SK-MEL-5 (cell line): ENCODE results near the gene KIF26B. TPM values are rescaled to one million over a fixed set of nuclear protein-coding genes. Genes with fewer than 3 reads are reported as not detected.

Experiments
- DNase-seq: peaks from one replicate; pipeline ENCODE4 v3.0.0-alpha.2; 2016; ENCODE audit warnings: low read depth, low spot score
- in situ Hi-C: cut with HindIII; loops from 2 replicates; pipeline ENCODE4 v1.10.0; 2016; ENCODE audit warnings: low sequenced_read_pairs, high pct_unique_total_duplicates, low pct_unique_long_range_greater_than_20kb
- total RNA-seq: library from RNA; depleted of rRNA; stranded (reverse); fragments of >200 nt; shearing (Covaris generic); gene quantifications from 2 replicates; pipeline ENCODE4 v1.2.3, GENCODE V29; 2014

Gene KIF26B
- total RNA-seq, 1 experiment from 2014 or later: 1.5 TPM

DNA sequence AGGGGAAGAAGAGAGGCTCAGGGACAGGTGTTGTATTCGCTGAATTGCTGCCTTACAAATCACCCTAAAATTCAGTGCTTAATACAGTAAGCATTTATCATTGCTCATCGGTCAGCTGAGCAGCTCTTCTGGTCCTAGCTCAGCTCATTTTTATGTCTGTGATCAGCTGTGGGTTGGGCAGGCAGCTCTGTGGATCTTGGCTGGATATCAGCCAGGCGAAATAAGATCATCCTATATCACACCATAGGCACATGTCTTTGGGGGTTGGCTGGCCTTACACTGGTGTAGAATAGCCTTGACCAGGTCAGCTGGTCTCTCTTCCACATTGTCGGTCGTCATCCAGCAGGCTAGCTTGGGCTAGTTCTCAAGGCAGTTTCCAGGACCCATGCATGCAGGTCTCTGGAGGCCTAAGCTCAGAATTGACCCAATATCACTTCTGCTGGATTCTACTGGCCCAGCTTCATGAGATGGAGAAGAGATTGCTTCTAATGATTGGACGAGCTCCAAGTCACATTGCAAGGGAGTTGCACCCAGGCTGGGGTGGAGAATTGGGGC, 448.6 kb downstream of the KIF26B start:
- in situ Hi-C loops: no loop called here
- DNase-seq: no peak

DNA sequence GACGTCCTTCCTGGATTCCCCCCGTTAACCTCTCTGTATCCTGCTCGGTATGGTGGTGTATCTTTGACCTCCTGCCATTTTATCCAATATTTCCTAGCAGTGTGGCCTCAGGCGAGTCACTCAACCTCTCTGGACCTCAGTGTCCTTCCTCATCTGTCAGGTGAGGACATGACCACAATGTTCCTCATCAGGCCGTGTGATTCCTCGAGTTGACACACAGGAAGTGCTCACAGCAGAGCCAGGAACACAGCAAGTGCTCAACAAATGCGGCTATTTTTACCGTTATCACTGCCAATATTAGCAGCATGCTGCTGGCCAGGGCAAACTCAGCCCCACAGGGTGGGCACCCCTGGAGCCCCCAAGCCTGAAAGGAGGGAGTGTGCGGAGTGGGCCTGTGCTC, 450.2 kb downstream of the KIF26B start:
- DNase-seq: no peak
- in situ Hi-C loops: no loop called here

DNA sequence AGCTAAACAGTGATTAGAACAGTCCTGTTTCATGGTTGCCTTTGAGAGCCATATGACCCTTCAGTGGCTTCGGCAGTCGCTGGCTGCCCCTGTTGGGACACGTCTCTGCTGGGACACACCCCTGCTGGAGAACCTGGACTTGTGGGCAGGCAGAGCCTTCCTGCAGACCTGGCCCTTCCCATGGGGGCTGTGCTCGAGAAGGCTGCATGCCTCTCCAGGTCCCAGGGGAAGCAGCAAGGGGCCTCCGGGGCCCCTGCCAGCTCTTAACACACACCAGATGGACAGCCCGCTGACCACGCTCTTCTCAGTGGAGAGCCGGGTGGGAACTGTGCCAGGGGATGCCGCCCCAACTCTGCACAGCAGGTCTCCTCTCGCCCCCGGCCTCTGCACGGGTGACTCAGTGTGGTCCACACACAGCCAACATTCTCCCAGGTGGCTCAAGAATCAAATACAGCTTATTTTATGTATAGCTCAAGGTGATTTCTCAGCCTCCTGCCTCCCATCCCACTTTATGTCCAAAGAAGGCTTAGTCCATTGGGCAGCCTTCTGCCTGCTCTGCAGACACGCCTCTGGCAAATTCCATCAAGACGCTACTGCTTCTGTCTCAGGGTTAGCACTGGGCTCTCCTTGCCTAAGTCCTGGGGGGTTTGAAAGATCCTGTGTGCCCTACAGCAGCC, 450.8 kb downstream of the KIF26B start:
- in situ Hi-C loops: no loop called here
- DNase-seq: no peak

DNA sequence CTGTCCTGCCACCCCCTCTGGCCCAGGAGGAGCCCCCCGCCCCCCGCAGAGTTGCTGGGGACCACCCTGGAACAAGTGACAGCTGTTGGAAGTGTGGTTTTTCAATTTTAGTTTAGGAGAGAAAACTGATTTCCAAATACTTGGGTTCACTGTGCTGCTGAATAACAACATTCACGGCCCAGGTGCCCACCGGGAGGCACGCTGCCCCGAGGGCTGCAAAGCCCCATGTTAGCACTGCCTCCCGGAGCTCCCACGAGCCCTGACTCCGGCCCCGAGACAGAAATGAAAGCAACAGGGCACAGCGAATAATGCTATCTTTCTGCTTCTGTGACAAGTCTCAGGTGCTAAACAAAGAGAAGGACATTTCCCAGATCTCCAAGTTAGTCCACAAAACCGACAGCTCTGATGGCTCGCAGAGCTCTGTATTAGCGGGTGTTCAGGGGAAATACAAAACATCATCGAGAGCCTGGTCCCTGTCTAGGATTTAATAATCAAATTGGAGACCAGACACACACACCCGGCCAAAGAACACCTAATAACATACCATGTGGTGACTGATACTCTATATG, 451.5 kb downstream of the KIF26B start:
- no peak for DNase-seq
- in situ Hi-C loops: no loop called here

DNA sequence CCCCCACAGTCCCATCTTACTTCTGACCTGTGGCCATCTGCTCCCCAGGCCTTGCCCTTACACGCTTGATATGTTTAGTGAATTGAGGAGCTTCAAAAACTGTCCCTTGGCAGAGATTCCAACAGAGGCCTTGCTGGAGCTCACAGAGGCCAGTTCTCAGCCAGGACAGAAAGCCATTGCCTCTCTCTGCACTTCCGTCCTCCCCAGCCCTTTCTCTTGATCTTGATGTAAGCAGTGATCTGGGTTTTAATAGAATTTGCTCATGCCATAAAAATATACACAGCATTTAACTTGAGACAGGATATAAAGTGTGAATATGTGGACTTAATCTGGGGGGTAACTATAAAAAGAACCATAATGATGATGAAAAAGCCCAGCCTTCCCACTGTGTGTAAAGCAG, 453.5 kb downstream of the KIF26B start:
- DNase-seq: no peak
- in situ Hi-C loops: no loop called here

DNA sequence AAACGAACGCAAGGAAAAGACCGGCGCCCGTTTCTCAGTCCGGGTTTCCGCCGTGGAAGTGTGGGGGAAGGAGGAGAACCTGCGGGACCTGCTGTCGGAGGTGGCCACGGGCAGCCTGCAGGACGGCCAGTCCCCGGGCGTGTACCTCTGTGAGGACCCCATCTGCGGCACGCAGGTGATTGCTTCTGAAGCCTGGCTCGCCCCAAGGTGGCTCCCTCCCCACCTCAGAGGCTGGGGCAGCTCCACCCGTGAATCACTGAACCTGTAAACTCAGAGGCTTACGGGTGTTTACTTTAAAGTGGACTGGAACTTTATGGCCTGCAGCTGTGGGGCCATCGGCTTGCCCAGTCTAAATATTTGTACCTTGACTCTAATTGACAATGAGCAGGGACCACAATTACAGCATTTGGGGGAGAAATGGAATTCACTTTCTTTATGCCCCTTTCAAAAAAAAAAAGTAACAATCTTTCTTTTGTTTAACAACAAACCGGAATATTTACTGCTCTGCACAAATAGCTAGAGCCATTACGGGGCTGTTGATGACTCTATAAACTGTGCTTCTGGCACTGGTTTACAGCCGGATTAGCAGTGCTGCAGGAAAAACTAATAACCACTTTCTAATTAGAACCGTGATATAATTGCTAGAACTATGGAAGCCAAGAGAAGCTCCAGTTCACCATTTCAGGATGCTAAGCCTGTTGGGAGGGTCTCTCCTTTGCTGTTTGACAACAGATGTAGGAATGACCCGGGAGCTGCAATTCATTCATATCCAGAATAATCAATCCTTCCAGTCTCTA, 454.8 kb downstream of the KIF26B start:
- in situ Hi-C loops: no loop called here
- DNase-seq: no peak

DNA sequence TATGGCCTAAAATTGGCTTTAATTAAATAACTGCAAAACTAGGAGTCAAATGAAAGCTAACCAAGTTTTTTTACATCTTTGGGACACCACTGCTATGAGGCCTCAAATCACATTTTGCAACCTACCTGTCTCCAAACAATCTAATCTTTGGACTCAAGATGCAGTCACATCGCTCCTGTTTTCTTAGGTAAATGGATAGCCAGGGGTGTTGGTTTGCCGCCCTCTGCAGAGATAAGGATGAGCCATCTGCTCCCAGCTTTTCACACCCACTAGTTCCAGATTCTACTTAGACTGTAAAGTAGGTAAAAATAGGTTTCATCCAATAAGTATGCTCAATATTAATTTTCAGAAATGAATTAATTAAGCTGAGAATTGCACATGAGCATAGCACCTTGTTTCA, 456.5 kb downstream of the KIF26B start:
- in situ Hi-C loops: no loop called here
- DNase-seq: no peak

DNA sequence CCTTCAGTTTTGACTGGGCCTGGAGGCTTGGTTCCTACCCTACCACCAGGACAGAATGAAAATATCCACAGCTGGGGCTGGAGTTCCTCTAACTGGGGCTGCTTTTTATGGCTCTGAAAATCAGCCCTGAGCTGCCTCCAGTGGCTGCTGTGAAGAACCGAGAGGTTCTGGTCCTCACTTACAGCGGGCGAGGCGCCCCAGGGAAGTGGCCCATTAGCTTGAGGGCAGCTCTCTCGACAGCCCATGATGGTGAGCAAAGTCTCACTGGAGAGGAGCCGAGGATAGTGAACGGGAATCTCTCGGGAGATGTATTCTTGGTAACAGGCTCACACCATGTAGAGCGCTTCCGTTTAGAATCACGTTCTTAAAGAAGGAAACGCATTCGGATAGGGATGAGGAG, 459.7 kb downstream of the KIF26B start:
- in situ Hi-C loops: no loop called here
- no peak for DNase-seq

DNA sequence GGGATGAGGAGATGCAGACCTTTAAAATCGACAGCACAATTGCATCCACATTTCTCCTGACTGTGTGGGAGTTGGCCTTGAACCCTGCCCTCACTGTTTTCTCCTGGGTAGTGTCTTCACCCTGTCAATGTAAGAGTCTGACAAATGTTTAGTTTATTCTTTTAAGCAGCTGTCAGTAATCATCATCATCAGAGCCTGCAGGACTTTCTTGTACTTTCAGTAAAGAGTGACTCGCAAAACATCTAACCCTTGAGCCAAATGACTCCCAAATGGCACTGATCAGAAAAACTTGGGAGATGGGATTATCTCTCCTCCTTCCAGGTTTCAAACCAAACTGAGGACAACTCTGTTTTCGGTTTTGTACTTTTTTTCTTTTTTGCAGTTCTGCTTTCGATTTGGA, 460.2 kb downstream of the KIF26B start:
- no peak for DNase-seq
- in situ Hi-C loops: no loop called here

DNA sequence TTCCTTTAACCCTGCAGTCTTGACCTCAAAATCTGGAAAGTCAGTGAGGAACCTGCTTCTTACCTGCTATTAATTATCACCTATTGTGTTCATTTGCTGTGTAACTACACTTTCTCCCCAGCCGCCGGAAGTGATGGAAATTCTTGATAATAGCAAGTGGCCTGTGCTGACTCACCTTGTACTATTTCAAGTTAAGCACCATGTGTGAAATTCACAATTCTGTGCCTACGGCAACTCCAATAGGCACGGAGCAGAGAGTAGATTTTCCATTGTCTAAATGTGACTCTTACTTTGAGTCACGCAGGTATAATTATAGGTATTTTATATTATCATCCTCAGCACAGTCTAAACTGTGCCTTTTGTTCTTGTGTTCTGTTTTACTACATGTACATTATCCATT, 466.8 kb downstream of the KIF26B start:
- no peak for DNase-seq
- in situ Hi-C loops: no loop called here

DNA sequence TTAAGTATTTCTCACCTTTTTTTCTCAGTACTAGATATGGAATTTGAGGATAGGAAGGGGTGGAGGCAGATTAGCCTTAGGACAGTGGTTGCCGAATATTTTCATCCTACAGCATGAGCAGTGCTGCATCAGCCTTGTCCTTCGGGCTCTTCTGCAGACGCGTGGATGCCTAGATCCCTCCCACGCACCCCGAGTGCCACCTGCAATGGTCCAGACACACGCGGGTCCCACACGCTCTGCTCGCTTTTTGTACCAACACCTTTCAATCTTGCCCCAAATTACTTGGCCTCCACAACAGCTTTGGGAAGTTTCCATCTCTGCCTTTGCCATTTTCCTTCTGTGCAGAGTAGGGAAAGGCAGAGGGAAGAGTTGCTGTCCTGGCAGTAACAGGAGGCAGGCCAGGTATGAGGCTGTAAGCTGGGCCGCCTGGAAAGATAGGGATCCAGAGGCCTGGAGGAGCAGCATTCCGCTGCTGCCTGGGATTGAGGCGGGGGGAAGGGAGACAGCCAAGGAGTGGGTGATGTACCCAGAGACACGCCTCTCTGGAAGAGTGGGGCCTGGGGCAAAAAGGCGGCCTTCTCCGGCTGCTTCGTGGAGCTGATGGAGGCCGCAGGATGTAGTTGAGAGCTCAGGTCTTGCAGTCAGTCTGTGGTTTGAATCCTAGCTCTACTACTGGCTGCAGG, 467.7 kb downstream of the KIF26B start:
- DNase-seq: no peak
- in situ Hi-C loops: no loop called here

DNA sequence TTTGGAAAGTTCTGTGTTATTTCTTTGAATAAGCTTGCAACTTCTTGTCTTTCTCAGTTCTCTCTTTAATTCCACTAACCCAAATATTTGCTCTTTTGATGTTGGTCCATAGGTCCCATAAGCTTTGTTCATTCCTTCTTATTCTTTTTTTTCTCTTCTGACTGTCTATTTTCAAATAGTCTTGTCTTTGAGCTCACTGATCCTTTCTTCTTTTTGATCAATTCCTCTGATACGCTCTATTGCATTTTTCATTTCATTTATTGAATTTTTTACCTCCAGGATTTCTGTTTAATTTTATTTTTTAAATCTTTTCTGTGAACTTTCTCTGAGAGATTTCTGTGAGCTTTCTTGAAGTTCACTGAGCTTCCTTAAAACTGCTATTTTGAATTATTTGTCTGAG, 486.6 kb downstream of the KIF26B start:
- no peak for DNase-seq
- in situ Hi-C loops: no loop called here

DNA sequence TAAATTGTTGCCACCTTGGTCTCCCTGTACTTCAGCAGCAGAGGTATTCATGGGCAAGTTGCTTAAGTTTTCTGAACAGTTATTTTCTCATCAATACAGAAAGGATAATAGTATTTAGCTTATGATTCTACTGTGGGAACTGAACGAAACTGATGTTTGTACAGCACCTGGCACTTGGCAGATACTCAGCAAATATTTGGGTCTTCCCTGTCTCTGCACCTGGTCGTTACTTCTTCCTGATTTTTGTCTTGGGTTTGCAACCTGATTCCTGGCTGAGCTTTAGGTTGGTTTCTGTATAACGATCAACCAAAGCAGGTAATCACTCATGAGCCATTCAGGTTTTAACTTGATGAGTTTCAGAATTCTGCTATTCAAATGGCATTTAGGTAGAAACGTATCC, 490.6 kb downstream of the KIF26B start:
- no peak for DNase-seq
- in situ Hi-C loops: no loop called here

DNA sequence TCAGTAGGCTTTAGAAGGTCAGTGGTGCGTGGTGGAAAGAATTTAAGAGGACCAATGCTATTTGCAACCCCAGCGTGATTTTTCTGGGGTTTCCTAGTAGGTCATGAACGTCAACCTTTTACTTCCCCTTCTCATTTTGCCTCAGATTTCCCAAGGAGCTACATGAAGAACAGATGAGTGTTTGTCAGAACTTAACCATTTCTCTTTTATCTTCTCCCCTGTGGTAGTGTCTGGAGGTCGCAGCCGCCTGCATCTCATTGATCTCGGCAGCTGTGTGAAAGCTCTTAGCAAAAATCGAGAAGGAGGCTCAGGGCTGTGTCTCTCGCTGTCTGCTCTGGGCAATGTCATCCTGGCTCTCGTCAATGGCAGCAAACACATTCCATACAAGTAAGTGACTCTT, 491.1 kb downstream of the KIF26B start:
- no peak for DNase-seq
- in situ Hi-C loops: no loop called here

DNA sequence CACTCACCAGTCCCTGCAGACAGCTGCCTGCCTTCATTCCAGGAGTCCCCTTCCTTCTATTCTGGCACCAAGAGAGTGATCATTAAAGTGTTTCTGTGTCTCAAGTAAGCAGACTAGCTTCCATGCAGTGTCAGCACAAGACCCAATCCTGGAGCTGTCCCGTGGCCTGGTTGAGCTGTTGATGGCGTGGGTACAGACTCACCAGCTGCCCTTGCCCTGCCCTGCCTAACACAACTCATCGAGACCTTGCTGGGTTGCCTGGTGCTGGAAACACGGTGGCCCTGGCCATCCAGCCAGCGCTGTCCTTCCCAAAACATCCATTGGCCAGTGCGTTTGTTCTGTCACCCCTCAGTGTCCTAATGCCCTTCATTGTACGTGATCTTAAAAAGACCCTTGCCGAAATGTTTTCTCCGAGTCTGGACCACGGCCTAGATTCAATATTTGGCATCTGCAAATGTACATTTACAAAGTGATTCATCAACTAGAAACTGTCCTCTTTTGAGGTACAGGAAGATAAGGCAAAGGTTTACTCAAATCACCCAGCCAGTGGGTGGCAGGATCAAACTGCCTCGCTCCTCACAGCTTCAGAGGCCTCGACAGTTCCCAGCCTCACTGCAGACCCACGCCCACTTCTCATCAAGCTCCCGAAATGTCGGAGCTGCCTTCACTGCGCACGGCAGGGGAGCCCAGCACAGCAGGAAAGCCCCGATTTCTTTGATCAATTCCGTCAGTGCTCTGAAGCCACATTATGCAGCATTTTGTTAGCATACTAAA, 494.2 kb downstream of the KIF26B start:
- no peak for DNase-seq
- in situ Hi-C loops: no loop called here

DNA sequence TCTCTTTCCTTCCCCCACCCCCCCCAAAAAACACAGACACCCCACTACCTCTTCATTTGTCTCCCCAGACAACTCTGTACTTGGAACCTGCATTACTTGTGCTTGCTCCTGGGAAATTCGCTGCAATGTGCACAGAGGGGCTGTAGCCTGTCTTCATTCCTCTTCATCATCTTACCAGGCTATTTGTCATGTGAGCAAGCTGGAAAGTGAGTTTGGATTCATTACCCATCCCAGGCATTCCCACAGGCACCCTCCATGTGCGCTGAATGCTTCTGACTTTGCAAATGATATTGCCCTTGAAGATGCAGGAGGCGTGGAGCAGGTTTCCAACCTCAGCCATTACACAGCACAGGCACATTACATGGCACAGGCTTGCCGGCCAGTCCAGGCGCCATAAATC, 494.9 kb downstream of the KIF26B start:
- no peak for DNase-seq
- in situ Hi-C loops: no loop called here

DNA sequence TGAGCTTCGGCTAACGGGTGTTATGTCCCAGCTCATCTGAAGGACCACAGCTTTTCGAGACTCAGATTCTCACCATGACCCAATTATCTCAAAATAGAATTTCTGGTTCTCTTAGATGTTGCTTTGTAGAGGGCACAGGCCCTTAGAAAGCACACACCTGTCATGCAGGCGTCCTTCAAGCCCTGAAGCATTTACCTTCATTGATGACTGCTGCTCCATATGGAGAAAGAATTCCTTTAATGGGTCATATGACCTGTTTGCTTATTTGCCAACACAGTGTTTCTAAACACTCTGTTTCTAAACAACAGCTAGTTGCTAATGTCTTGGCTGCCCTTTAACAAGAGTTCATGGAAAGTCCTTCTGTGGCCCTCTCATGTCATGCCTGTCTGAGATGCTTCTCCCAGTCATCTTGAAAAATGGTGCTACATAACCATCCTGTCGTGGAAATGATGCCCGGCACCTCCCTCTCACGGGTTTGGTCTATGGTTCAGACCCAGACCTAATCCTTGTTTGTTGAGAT, 495.7 kb downstream of the KIF26B start:
- in situ Hi-C loops: no loop called here
- DNase-seq: no peak
